ENCODE results near the gene ILDR2.

Gene ILDR2

DNA sequence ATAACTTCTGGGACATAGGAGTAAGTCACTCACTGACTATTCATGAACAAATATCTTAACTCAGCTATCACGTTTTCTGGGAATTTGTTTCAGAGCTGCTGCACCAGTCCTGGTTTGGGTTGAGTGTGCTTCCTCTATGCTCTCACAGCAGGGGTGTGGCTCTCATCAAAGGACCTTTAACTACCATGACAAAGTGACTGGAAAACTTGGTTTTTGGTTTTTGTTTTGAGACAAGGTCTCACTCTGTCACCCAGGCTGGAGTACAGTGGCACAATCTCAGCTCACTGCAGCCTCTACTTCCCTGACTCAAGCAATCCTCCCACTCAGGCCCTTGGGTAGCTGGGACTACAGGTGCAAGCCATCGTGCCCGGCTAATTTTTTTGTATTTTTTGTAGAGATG is 4.1 kb downstream of the ILDR2 start:
- no peak for DNase-seq (ENCODE audit: low spot score)

DNA sequence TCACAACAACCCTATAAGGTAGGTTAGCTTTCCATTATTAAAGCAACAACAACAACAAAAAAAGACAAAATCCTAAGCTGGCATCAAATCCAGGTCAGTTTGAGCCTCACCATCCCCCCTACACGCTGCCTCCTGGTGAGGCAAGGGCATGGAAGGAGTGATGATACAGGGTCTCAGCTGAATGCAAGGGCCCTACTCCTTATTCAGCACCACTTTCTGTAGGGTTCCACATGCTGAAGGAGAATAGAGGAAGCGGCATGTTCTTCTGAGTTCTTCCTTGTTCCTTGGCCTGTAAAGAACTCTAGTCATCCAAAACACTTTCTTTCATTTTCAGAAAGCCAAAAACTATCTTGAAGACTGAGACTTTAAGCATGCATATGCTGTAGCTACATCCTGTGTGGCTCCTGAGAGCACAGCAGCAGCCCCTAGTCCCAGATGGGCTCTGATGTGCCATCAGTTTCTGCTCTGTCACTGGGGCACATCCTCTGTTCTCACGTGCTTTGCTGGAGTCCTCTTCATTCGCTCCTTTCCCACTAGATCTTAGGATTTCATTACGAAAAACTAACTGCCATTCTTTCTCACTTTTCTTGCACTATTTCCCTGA is 6.2 kb downstream of the ILDR2 start:
- no peak for DNase-seq (ENCODE audit: low spot score)

DNA sequence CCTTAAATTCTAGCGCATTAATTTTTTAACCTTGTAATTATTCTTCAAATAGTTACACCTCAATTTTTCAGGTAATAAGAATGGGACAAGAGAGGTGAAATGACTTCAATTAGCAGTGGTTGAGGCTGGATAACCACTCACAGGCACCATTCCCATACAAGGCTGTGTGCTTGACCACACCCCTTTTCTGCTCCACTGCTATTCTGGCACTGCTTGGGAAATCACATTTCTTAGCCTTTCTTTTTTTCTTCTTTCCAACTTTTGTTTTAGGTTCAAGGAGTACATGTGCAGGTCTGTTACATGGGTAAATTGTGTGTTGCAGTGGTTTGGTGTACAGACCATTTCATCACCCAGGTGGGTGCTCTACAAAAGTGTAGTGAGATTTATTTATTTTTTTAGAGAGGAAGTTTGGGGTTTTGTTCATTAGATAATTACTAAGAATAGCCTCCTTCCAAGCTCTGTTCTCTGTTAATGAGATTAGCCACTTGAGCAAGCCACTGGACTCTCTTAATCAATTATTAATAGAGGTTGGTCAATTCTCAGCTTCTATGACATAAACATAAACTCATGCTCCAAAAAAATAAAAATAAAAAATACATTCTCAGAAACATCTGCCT is 14.4 kb downstream of the ILDR2 start:
- no peak for DNase-seq (ENCODE audit: low spot score)

DNA sequence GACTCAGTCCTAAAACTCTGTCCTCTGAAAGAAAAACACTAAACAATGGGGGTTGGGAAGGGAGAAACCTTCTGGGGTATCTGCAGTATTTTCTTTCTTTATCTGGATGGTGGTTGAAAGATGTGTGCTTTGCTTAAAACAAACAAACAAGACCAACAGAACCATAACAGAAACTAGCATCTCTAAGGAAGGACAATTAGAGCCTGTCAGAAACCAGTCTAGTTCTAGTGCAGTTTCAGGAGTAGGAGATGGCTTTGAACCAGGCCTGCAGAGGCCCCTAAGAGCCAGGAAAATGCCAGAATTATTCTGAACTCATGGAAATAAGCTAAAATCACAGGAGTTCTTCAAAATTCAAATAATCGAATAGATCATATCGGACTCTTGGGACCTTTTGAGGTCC is 18.5 kb downstream of the ILDR2 start:
- no peak for DNase-seq (ENCODE audit: low spot score)

DNA sequence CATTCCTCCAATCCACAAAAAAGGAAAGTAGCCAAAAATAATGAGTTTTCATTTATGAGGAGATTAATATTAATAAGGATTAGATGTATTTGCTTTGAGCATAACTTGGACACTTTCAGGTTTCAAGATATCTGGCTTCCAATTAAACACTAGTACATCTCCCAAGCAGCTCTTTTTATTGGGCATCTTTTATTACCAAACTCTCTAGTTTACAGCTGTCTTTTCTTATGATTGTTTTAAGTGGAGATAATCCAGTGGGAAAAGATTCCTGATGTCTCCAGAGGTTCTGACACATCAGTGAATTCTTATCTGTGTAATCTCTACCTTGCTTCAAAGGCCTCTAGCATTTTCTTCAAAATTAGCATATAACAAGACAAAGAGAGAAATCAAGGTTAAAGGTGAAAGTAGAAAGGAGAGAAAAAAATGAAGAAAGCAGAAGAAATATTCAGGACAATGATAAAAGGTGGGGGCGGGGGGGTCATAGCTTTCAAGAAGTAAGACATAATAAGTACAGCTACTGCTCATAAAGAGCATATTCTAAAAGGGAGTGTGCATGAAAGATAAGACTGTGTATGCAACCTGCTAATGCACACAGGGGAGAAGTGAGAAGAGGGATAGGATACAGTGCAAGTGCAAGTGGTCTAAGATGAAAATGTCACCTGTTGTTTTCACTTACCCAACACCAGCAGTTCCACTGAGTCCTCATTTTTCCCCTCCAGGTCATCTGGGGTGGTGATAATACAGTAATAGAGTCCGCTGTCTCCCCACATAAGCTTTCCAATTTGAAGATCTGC is 19.1 kb downstream of the ILDR2 start:
- DNase-seq (ENCODE audit: low spot score) = no peak

DNA sequence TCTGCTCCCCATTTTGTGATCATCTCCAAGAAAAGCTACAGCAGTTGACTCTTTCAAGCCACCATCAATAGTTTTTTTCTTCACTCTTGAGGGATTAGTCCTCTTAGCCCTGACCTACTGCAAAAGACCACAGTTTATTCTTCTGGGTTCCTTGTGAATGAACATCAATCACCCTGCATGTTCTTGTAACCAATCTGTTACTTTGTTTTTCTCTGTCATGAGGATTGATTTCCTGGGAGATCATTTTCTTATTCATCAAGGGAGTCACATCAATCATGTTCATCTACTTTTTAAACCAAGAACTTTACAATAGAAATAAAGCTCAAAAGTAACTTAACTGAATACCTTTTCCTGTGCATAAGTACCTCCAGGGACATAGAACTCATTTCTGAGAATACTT is 21.8 kb downstream of the ILDR2 start:
- no peak for DNase-seq (ENCODE audit: low spot score)

DNA sequence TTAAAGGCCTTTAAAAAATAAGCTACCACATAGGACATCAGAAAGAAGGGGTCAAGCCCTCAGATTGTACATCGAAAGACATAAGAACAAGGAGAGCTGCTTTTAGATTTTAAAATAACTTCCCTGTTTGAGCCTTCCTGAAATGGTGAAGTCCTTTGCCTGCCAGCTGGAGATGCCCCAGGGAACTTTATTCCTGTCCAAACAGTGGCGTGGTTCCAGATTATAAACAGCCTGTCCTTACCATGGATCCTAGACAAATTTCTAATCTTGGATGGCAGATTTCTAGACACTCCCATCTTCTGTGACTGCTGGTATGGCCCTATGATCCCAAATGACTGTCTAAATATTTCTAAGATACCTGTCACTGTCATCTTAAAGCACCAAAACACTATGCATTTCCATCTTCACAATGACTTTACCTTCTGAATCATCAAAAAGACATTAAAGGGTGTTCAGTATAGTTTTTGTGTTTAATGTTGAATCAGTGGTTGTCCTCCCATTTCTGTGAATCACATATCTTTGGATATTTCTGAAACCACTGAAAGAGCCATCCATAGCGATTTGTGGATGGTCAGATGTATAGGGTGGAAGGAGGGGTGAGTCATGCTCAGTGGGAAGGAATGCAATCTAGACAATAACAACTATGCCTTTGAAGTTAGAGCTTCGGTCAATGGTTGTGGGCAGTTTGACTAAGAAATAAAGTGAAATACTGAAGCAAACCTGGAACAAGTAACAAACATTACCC is 23.2 kb downstream of the ILDR2 start:
- DNase-seq (ENCODE audit: low spot score) = no peak

DNA sequence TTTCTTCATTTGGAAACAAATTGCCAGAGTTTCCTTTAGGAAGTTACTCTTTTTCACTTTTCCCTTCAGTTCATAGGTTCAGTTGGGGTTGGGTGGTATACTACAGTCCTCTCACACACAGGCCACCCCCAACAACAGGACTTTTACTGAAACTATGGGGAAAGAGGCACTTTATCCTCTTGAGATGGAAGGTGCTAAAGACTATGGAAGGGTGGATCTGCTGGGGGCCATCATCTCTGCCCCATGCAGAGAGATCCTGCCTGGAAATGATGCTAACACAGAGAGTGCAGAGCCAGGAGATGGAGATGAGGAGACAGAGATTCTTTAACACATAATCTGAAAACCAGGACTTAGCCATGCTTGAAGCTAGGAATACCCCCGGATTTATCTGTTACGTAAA is 24.3 kb downstream of the ILDR2 start:
- DNase-seq (ENCODE audit: low spot score) = no peak

DNA sequence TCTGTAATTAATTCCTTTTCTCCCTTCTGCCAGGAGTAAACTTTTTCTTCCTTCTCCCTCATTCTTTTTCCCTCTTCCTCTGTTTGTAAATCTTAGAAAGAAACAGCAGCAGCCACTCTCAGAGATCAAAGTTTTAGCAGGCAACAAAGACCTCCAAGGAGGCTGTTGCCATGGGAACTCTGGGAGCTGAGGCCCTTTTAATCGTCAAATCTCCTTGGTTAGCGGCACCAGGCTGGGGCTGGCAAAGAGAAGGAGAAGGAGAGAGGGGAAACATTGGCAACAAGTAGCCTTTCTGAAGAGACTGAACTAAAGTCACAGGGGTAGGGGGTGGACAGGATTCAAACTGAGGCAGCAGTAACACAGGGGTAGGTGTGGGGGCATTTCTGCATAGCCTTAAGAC is 25.2 kb downstream of the ILDR2 start:
- no peak for DNase-seq (ENCODE audit: low spot score)

DNA sequence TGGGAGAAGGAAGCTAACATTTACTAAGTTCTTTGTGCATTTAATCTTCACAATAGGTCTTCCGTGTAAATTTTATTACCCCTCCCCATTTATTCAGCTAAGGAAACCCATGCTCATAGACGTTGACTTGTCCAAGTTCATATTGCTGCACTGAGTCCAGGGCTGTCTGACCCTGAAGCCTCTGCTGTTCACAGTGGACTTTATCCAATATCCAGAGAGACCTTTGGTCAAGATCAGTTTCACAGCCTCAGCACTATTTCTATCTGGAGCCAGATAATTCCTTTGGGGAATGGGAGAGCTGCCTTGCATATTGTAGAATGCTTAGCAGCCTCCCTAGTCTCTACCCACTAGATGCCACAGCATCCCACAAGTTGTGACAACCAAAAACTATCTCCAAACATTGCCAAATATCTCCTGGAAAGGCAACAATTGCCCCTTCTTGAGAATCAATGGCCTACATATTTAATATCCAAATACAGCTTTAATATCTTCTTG is 26.4 kb downstream of the ILDR2 start:
- no peak for DNase-seq (ENCODE audit: low spot score)

DNA sequence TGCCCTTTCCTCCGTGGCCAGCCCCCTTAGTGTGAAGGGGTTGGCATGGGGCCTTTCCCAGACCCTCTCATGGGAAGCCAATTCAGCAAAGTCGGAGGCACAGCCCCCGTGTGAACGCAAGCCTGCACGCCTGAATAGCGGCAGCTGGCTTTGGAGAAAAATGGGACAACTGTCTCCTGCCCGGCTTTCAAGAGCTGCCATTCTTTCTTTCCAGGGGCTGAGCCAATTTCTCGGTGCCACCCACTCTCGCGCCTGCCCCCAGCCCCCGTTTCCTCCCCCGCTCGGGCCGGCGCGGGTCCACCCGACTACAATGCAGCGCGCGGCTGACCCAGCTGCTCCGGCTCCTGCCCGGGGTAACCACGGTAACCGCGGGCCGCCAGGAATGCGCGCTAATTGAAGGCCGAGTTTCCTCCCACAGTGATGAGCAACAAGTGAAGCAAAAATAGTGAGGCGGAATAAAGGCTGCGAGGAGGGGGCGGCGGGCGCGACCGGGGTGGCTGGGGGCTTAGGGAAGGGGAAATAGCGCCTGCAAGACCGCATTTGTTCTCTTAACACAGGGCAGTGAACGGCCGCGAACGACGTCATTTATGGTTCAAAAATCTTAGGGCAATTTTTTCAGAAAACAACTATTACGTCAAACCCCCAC is 27.8 kb downstream of the ILDR2 start:
- DNase-seq (ENCODE audit: low spot score) = no peak

DNA sequence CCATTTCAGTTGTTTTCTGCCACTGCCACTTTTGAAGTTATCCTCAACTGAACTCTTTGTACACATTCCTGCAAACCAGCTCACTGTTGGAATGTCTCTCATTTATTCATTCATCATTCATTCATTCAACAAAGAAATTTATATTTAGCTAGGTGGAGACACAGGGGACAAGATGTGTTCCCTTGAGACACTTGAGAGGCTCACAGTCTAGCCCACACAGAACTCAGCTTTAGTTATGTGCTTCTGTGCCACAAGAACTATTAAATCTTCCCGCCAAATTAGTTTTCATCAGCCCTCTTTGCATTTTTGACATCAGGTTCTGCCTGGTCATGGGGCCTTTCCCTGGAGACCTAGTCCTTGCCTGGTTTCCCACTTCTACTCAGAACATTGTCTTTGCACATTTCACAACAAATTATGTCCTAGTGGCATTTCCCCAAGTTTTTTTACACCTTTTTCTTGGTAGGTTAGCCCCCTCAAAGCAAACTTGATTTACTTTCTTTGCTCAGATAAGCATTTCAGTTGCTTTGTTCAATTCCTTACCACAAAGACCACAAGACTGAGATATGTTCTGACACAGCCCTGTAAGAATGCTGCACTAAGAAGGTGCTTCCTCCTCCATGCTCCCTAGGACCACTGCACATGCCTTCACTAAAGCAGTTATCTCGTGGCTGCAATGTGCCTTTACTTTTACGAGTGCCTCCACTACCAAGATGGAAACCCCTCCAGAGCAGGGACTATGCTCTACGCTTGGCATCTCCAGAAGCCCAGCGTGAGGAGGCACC is 31.0 kb downstream of the ILDR2 start:
- no peak for DNase-seq (ENCODE audit: low spot score)

DNA sequence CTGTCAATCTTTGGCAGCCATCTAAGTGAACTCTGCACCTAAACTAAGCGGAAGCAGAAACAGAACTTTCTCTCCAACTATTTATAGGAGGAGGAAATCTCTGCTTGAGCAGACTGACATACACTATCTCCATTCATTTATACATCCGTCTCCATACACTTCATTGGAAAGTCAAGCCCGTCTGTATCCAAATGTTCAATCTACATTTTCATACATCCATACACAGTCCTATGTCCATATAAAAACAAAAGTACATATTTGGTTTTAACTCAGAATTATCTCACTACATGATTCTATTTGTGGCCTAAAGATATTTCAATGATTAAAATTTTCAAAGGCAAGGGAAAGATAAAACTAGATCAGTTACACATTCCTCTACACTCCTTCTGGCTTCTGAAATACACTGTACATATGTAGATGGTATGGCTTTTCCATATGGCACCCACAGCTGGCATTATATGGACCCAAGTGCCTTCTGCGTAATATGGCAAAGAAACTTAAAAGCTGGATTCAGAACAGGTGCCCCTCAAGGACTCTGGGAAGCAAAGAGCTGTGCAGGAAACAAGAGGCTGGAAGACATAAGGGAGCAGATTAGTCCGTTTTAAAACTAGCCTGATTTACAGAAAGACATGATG is 35.5 kb downstream of the ILDR2 start:
- DNase-seq (ENCODE audit: low spot score) = no peak

DNA sequence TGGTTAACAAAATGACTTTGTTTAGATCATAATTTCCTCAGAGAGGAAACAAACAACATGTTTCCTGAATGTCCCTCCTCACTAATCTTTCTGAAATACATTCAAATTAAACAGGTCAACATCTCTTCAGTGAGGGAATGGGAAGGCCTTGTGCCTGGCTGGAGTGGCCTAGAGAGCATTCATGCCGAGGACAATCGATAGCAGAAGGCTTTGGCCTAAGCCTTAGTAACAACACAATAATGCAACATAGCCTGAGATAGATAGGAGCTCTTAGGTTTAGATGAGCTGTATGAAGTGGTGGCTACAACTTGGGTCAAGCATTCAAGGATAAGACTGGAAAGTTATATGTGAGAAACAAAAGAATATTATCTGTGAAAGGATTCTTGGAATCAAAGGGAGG is 37.4 kb downstream of the ILDR2 start:
- no peak for DNase-seq (ENCODE audit: low spot score)

DNA sequence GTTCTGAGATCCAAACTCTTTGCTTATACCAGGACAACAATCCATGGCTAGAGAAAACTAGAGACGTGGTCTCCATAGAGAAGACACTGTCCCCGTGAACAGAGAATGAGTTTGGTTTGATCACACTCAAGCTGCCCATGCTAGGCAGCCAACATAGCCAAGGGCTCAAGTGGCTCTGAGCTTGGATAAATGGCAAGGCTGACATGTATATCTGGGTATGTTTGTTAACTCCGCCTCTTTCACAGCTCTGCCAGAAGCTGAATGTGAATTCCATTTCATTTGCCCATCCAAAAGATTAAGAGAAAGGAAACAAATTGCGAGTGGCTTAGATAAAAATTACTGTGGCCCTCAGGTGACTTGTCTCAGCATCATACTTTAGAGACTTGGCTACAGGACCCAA is 38.0 kb downstream of the ILDR2 start:
- DNase-seq (ENCODE audit: low spot score) = no peak

DNA sequence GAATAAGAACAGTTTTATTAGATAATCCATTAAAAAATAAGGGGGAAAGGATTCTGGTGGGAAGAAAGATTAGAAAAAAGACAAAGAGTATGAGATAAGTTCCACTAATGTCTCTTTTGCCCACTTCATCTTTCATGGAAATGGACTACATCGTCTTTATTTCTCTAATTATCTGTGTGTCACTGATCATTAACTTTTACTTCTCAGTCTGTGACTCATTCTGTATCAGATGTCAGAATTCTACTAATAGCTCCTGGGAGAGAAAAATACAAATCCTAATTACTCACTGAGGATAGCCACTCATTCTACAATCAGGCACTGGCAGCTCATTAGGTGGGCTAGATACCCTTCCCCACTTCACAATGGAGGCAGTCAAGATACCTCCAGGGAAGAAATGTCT is 41.7 kb downstream of the ILDR2 start:
- DNase-seq (ENCODE audit: low spot score) = no peak

DNA sequence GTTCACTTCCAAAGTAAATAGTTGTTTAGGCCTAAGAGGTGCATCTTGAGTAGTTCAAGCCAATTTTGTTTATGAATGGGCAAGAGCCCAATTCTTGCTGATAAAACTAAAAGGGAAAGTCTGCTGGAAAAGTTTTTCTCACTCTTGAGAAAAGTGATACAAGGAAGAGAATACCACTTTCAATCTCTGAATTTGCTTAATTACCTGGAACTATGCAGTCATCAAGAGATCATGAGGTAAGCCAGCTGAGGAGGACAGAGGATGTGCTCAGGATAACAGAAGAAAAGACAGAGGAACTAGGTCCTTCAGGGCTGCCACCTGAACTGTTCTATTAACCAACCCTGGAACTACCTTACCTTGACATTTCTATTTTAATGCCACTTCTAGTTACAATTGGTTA is 42.2 kb downstream of the ILDR2 start:
- DNase-seq (ENCODE audit: low spot score) = no peak

DNA sequence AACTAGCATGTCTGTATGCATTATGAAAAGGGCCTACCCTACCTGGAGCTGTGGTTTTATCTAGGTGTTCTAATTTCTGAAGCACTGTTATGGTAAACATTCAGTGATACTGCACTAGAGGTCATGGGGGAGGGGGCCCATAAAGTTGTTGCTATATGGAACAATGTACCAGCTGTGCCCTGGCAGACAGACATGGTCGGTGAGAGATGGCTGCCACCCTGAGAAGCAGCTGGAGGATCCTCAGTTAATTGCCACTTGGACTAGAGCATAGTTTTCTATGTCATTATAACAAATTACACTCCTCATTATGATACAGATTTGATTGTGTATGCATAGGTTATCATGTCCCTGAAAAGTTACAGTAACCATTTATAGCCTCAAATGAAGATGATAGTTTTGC is 45.4 kb downstream of the ILDR2 start:
- DNase-seq (ENCODE audit: low spot score) = no peak

DNA sequence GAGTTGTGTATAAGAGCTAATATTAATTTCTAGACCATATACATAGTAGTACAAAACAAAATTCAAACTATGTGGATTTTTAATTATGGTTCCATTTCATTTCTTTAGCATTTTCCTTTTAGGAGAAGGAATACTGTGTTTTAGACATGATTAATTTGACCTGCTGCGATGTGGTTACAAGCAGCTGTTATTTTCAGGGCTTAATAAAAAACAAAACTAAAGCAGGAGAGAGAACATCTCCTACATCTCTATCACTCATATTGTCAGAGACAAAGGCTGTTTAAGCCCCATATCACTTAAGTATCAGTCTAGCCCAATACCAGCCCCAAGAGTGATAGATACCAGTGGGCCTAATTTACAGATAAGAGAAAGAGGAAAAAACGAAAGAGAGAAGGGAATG is 47.6 kb downstream of the ILDR2 start:
- no peak for DNase-seq (ENCODE audit: low spot score)

DNA sequence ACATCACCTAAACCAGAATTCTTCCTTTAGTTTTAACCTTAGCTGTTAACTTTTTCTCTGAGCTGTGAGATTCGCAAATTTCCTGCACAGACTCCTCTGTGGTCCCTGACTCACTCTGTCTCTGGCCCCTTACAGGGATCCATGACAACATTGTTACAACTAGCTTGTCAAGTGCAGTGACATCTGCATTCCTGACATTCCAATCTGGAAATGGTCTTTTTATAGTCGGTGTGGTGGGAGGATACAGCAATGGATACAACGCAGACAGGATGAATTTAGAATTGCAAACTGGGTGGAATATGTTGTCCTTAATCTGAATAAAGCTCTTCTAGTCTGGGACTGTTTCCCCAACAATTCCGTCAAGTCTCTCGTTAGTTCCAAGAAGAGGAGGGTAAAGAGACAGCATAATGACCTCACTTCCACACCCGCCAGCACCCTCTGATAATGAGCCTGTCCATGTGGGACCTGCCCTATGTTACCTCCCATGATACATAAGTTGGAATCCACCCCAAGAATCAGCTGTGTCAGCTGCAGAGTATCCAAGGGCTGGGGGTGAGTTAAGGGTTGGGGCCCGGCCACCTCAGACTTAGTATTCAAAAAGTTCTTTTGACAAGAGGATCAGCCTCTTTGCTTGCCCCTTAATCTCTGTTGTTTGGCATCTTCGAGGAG is 49.4 kb downstream of the ILDR2 start:
- DNase-seq (ENCODE audit: low spot score) = no peak
